Activated naive CD4-positive, alpha-beta T cell treated with Interleukin-2 at 50 U/mL for 16 hours (primary cell): ENCODE measurements around the gene COL27A1.

Source experiments
- DNase-seq: peaks from one replicate; pipeline ENCODE4 v3.0.0-alpha.2; 2020

COL27A1 gene

GRCh38 chr9:114207845-114208244 lies 52.5 kb downstream of the COL27A1 start:
- DNase-seq: no peak

- no peak for DNase-seq
Measured at GRCh38 chr9:114209151-114209550, 53.8 kb downstream of the COL27A1 start.

GRCh38 chr9:114210136-114210535 lies 54.8 kb downstream of the COL27A1 start:
- DNase-seq: no peak

GRCh38 chr9:114210691-114211276 lies 55.4 kb downstream of the COL27A1 start:
- no peak for DNase-seq

- DNase-seq: no peak
Measured at GRCh38 chr9:114212826-114213225, 57.5 kb downstream of the COL27A1 start.

- DNase-seq: no peak
Measured at GRCh38 chr9:114213566-114213965, 58.2 kb downstream of the COL27A1 start.

GRCh38 chr9:114214181-114214580 lies 58.8 kb downstream of the COL27A1 start:
- no peak for DNase-seq

GRCh38 chr9:114214686-114215414 lies 59.5 kb downstream of the COL27A1 start:
- DNase-seq: no peak

GRCh38 chr9:114216081-114216480 lies 60.7 kb downstream of the COL27A1 start:
- DNase-seq: no peak

- DNase-seq: no peak
Measured at GRCh38 chr9:114216976-114217375, 61.6 kb downstream of the COL27A1 start.

GRCh38 chr9:114218264-114219120 lies 63.2 kb downstream of the COL27A1 start:
- DNase-seq: no peak

GRCh38 chr9:114220061-114220541 lies 64.8 kb downstream of the COL27A1 start:
- DNase-seq: no peak

GRCh38 chr9:114221706-114222465 lies 66.5 kb downstream of the COL27A1 start:
- no peak for DNase-seq

GRCh38 chr9:114223564-114224246 lies 68.4 kb downstream of the COL27A1 start:
- no peak for DNase-seq

- DNase-seq: no peak
Measured at GRCh38 chr9:114224247-114224610, 68.9 kb downstream of the COL27A1 start.

- DNase-seq: no peak
Measured at GRCh38 chr9:114225561-114226212, 70.3 kb downstream of the COL27A1 start.

- DNase-seq: no peak
Measured at GRCh38 chr9:114226246-114227055, 71.1 kb downstream of the COL27A1 start.

- no peak for DNase-seq
Measured at GRCh38 chr9:114227288-114228015, 72.1 kb downstream of the COL27A1 start.

- DNase-seq: no peak
Measured at GRCh38 chr9:114228016-114228808, 72.9 kb downstream of the COL27A1 start.
